Measurements from ENCODE around the gene SMG7. TPM values are rescaled to one million over a fixed set of nuclear protein-coding genes. Genes with fewer than 3 reads are reported as not detected.

SMG7 gene
- total and polyA plus RNA-seq, 12 donors: 16.0 to 46.6 (median 37.8) TPM

- TF ChIP-seq CTCF (IDR thresholded peaks at IDR 0.05): no peak
- intact Hi-C loops (cut with DNase I): no loop called here
- no peaks in the 10 kb centered on the region for H3K9me3 ChIP-seq
- H3K4me1 ChIP-seq: peaks cover 0 to 10% (median 0%) of the 10 kb centered on the region in 9 donors
- 86 to 94% methylated on average over 2 of the region's 2 CpGs for WGBS, 2 donors
- H3K4me3 ChIP-seq: no peak overlapping the region
- H3K27ac ChIP-seq: no peak overlapping the region
- no peak for DNase-seq
- no peak for ATAC-seq
- peaks cover 0 to 10% (median 0%) of the 10 kb centered on the region in 7 donors for H3K27me3 ChIP-seq
- H3K36me3 ChIP-seq: no peaks in the 10 kb centered on the region
These were observed 34.2 kb upstream of the SMG7 start for GRCh38 chr1:183438060-183438459.

- Histone ChIP-seq H3K36me3 (no peaks in the 10 kb centered on the region), H3K27ac (no peak overlapping the region), H3K27me3 (peaks cover 0 to 10% (median 0%) of the 10 kb centered on the region in 7 donors), H3K4me1 (no peaks in the 10 kb centered on the region), H3K4me3 (no peak overlapping the region), H3K9me3 (no peaks in the 10 kb centered on the region)
- no peak for DNase-seq
- TF ChIP-seq CTCF (IDR thresholded peaks at IDR 0.05): no peak
- ATAC-seq: no peak
- intact Hi-C loops (cut with DNase I): loop anchor here in 1 of 10 donors (10.0 kb wide), 1 partner anchor 98 kb away; no protein-coding TSS in a partner anchor
- 65 to 75% methylated on average over 2 of the region's 2 CpGs for WGBS, 2 donors
These were observed 29.3 kb upstream of the SMG7 start for GRCh38 chr1:183443011-183443410.

GRCh38 chr1:183443466-183443865 lies 28.8 kb upstream of the SMG7 start:
- intact Hi-C loops (cut with DNase I): loop anchor here in 1 of 10 donors (10.0 kb wide), 1 partner anchor 99 kb away; no protein-coding TSS in a partner anchor
- no peak overlapping the region for H3K27ac ChIP-seq
- H3K27me3 ChIP-seq: peaks cover 0 to 10% (median 0%) of the 10 kb centered on the region in 7 donors
- no peaks in the 10 kb centered on the region for H3K9me3 ChIP-seq
- ATAC-seq: no peak
- H3K4me3 ChIP-seq: no peak overlapping the region
- no peaks in the 10 kb centered on the region for H3K4me1 ChIP-seq
- no peaks in the 10 kb centered on the region for H3K36me3 ChIP-seq
- TF ChIP-seq CTCF (IDR thresholded peaks at IDR 0.05): no peak
- 70 to 78% methylated on average over 1 of the region's 1 CpG for WGBS, 2 donors
- DNase-seq: no peak

GRCh38 chr1:183444243-183444642 lies 28.1 kb upstream of the SMG7 start:
- Histone ChIP-seq H3K36me3 (no peaks in the 10 kb centered on the region), H3K4me3 (no peak overlapping the region), H3K27me3 (peaks cover 0 to 10% (median 0%) of the 10 kb centered on the region in 7 donors), H3K27ac (no peak overlapping the region), H3K9me3 (no peaks in the 10 kb centered on the region), H3K4me1 (no peaks in the 10 kb centered on the region)
- intact Hi-C loops (cut with DNase I): loop anchor here in 1 of 10 donors (10.0 kb wide), 1 partner anchor 99 kb away; no protein-coding TSS in a partner anchor
- WGBS, 2 donors: 58 to 67% methylated on average over 3 of the region's 3 CpGs
- ATAC-seq: no peak
- DNase-seq: no peak
- no peak for TF ChIP-seq CTCF (IDR thresholded peaks at IDR 0.05)

Data from heart right ventricle (tissue), 16 donors.